Head of caudate nucleus (tissue), 42 donors: ENCODE measurements around the gene OS9.

Source experiments
- DNase-seq, 42 donors: peaks; one replicate each; pipeline versions ENCODE4 v3.0.0 to v3.0.0-alpha.2; 2020 to 2021; ENCODE audit warnings: mixed read lengths in 7 of 42
- intact Hi-C: fragments of 100-400 bp; cut with DNase I; formaldehyde crosslinking; loops from one replicate; pipeline ENCODE4 v1.15.0; 2022

Gene OS9

GRCh38 chr12:57756406-57757341, 62.7 kb downstream of the OS9 start:
- DNase-seq = peak in 5 of 42 donors; percentile 28 to 60 (median 50)
- intact Hi-C loops = no loop called here

GRCh38 chr12:57757771-57758170, 63.8 kb downstream of the OS9 start:
- intact Hi-C loops = no loop called here
- DNase-seq = no peak

- intact Hi-C loops = no loop called here
- DNase-seq = no peak
Measured at GRCh38 chr12:57758552-57759359, 64.8 kb downstream of the OS9 start.

- peak in 17 of 42 donors; percentile 32 to 87 (median 57) for DNase-seq
- intact Hi-C loops = no loop called here
Measured at GRCh38 chr12:57759360-57759980, 65.5 kb downstream of the OS9 start.

GRCh38 chr12:57760347-57760982, 66.5 kb downstream of the OS9 start:
- no peak for DNase-seq
- intact Hi-C loops = no loop called here

DNA sequence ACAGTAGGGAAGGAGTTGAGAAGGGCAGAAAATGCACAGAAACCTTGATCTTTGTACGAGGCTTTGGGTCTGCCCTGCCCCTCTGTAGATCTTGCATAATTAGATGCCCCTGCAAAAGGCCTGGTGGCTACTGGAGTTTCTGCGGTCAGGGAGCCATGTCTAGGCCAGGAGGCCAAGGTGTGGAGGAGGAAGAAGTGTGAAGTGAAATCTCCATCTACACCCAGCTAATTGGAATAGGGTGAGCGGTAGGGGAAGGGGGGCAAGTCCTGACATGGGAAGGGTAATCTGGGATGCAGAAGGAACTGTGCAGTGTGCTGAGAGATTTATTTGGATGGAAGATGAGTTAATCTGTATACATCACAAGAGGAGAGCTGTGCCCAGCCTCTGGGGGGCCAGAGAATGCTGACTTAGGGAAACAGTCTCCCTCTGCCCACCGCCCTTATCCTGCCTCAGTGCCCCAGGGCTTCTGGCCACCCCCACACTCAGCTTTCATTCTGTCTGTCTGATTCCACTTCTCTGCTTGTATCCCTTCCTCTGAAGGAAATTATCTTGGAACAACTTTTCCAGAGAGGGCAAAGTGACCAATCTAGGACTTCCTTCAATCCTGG, 67.6 kb downstream of the OS9 start:
- intact Hi-C loops = no loop called here
- DNase-seq = no peak

DNA sequence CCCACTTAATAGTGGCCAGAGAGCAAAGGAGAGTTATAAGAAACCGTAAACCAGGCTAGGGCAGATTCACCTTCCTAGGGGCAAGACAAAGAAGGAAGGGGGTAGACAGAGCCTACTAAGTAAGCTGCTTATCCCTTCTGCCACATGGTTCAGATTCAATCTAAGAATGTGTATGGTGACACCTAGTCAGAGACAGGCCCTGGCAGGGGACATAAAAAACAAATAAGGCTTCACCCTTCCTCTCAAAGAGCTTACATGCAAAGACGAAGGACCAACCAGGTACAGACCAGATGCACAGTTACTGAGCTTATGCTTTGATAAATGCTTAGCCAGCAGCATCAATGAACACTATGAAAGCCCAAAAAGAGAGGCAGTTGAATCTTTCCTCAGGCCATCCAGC, 68.5 kb downstream of the OS9 start:
- no peak for DNase-seq
- intact Hi-C loops = no loop called here

DNA sequence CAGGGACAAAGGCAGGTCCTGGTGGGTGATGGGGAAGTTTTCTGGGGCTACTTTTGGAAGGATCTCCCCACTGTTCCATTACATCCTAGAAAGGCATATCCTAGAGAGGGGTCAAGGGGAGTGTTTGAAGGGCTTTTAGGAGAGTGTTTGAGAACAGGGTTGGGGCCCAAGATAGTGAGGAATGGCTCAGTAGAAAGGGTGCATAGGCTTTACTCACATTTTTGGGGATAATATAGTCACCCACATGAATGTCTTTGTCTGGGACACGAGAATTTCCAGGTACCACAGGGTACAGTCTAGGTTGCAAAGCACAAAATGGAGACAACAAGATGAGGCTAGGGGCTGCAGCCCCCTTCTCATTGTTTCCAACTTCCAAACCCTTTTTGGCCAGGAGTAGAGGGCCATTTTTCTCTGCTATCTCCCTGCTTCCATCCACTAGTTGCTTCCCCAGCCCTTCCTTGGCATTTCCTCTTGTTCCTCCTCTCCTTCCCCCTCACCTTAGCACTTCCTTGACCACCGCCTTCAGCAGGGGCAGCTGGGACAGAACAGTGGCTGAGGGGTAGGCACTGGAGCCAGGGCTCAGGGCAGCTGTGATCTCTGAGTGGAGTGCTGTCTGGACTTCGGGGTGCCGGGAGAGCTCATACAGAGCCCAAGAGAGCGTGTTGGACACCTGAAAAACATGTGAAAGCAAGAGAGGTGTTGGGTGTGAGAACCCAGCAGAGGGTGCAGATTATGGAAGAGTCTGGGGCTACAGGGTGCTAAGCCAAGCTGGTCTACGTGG, 70.1 kb downstream of the OS9 start:
- no peak for DNase-seq
- intact Hi-C loops = no loop called here

GRCh38 chr12:57764662-57765002, 70.7 kb downstream of the OS9 start:
- intact Hi-C loops = no loop called here
- DNase-seq = no peak

DNA sequence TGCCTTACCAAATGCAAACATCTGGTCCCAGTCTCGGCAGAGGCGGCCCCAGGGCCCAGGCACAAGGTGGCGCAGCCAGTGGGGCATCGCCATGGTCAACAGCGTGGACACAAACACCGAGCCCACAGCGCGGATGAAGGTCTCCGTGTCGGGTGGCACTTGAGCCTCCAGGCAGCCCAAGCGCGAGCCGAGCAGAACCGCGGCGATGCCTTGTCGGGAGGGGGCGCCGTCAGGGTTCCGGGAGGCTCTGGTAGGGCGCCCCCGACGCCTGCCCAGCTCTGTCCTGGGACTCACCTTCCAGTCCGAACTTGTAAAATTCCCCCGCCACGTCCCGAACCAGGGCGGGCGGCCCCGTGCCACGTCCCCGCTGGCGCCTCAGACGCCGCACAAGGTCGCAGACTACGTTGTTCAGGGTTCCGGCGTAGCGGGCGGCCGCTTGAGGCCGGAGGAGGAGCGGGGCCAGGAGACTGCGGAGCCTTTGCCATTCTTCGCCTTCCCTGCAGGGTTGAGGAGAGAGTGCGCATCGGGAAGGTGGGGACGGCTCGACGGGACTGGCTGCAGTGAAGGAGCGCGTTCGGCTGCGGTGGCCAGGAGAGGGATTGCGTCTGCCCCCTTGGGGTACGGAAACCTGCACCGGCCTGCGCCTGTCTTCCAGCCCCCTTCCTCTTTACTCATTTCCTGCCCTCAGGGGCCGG, 71.2 kb downstream of the OS9 start:
- intact Hi-C loops = no loop called here
- peak in 1 of 42 donors; percentile 31 for DNase-seq

DNA sequence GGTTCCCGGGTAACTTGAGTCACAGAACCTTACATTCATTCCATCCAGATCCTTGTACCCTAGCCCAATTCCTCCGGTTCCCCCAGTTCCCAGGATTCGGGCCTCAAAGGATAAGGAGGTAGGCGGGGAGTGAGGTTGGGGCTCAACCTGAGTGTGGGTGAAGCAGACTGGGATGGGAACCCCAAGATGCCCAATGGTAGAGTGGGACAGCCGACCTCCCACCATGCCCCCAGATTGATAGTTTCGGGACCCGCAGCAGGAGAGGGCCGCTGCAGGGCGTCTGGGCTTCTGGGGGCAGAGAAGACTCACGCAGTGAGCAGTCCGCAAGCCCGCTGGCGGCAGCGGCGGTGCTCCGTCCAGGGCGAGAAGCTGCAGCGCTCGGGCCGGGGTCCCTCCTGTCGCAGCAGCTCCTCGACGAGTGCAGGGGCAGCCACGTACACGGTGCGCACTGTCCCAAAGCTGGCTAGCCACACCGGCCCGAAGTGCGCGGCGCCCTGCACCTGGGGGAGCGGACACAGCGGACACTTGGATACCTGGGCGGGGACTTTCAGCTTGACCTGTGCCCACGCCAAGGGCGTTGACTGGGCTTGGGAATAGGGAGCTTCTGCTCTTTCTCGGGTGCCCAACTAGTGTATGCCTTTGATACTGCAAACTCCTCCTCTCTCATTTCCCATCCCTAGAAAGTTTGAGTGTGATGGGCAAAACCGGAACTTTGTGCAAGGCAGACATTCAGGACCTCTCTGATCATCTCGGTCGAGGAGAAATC, 71.9 kb downstream of the OS9 start:
- intact Hi-C loops = no loop called here
- DNase-seq = no peak

- intact Hi-C loops = no loop called here
- no peak for DNase-seq
Measured at GRCh38 chr12:57766464-57767304, 72.8 kb downstream of the OS9 start, which contains the start of gene CYP27B1. CYP27B1 (minus strand) TSS chr12:57767078; CDS start chr12:57767041, 37 bp downstream.

DNA sequence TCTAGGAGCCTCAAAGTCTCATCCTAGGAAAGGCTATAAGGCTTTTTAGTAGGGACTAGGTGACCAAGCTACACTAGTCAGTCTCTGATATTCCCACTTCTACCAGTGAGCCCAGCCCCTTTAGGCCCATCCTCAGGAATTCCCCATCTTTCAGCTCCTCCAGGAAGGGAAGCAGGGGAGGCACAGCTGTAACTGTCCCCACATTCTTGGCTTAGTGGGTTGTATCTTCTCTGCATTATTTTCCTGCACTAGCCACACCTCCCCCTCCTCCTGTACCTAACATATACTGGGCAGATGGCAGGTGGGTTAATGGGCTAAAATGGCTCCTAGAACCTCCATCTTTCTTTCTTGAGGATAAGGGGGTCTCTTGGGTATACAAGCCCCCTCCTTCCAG, 73.4 kb downstream of the OS9 start:
- intact Hi-C loops = no loop called here

DNA sequence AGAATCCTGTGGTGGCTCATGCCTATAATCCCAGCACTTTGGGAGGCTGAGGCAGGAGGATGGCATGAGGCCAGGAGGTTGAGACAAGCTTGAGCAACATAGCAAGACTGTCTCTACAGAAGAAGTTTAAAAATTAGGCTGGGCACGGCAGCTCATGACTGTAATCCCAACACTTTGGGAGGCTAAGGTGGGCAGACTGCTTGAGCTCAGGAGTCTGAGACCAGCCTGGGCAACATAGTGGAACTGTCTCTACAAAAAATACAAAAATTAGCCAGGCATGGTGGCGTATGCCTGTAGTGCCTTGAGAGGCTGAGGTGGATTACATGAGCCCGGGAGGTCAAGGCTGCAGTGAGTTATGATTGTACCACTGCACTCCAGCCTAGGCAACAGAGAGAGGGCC, 73.9 kb downstream of the OS9 start:
- no peak for DNase-seq
- intact Hi-C loops = no loop called here

More for the DNA sequence above, 73.4 kb downstream of the OS9 start:
- DNase-seq = no peak

- intact Hi-C loops = no loop called here
- DNase-seq = no peak
Measured at GRCh38 chr12:57769594-57769993, 75.7 kb downstream of the OS9 start.

- intact Hi-C loops = no loop called here
- DNase-seq = no peak
Measured at GRCh38 chr12:57770734-57771133, 76.8 kb downstream of the OS9 start.
